ENCODE measurements around the gene SUGP1.

The SUGP1 gene

DNA sequence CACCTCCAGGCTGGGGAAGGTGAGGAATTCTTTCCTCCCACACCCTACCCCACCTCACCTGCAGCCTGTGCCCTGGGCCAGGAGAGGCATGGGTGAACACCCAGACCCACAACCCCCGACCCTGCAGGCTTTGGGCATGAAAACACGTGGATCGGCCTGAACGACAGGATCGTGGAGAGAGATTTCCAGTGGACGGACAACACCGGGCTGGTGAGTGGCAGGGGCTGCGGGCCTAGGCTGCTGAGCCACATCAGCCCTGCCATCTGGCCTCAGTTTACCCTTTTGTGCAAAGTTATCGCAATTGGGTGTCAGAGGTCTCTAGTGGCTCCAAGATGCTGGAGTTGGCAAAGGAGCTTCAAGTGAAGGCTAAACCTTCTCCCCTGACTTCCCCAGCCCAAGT lies 79.8 kb downstream of the SUGP1 start:
- in situ Hi-C loops (cut with HindIII; ENCODE audit: low pct_unique_long_range_greater_than_20kb, low sequenced_read_pairs): no loop called here
- DNase-seq (ENCODE audit: low read depth in 1 of 2, low spot score in 1 of 2): no peak
- no peak for TF ChIP-seq JUND (IDR thresholded peaks at IDR 0.05; ENCODE audit: low read depth)

DNA sequence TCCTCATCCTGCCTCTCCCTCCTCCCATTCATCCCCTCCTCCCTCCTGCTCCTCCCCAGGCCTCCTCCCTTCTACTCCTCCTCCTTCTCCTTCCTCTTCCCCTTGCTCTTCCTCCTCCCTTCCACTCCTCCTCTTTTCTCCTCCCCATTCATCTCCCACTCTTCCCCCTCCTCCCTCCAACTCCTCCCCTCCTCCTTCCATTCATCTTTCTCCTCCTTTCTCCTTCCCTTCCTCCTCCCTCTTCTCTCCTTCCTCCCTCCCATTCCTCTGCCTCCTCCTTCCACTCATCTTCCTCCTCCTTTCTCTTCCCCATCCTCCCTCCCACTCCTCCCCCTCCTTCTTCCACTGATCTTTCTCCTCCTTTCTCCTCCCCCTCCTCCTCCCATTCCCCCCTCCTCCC lies 80.6 kb downstream of the SUGP1 start:
- no peak for TF ChIP-seq JUND (IDR thresholded peaks at IDR 0.05; ENCODE audit: low read depth)
- no peak for DNase-seq (ENCODE audit: low read depth in 1 of 2, low spot score in 1 of 2)
- in situ Hi-C loops (cut with HindIII; ENCODE audit: low pct_unique_long_range_greater_than_20kb, low sequenced_read_pairs): no loop called here

DNA sequence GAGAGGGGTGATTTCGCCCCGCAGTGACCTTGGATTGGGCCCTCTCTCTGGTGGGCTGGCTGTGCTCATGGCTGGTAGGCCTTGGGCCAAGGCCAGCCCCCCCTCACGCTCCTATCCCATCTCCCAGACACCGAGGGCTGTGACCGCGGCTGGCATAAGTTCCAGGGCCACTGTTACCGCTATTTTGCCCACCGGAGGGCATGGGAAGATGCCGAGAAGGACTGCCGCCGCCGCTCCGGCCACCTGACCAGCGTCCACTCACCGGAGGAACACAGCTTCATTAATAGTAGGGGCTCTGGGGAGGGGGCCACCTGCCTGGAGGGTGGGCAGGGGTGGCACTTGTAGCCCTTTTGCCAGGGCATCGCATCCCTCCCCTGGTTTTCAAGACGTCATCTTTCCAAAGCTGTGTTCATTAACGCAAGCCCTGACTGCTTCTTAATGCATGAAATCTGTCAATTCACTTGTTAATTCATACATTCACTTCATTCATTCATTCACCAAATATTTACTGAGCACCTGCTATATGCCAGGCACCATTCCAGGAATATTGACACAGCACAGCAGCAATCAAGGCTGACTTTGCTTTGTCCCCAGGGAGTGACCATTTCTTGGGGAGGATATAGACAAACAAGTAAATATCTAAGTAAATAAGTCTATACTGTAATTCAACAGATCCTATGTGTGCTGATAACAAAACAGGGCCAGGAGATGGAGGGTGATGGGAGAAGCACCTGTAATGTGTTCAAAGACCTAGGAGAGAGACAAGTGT lies 82.0 kb downstream of the SUGP1 start:
- in situ Hi-C loops (cut with HindIII; ENCODE audit: low pct_unique_long_range_greater_than_20kb, low sequenced_read_pairs): no loop called here
- no peak for TF ChIP-seq JUND (IDR thresholded peaks at IDR 0.05; ENCODE audit: low read depth)
- no peak for DNase-seq (ENCODE audit: low read depth in 1 of 2, low spot score in 1 of 2)

DNA sequence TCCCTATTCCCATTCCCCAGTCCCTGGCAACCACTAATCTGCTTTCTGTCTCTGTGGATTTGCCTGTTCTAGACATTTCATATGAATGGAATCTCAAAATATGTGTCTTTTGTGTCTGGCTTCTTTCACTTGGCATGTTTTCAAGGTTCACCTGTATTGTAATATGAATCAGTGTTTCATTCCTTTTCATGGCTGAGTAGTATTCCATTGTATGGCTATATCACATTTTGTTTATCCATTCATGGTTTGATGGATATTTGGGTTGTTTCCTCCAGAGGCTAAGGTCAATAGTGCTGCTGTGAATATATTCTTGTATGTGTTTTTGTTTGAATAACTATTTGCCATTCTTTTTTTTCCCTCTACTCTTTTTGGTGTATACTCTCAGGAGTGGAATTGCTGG lies 84.1 kb downstream of the SUGP1 start:
- no peak for TF ChIP-seq JUND (IDR thresholded peaks at IDR 0.05; ENCODE audit: low read depth)
- no peak for DNase-seq (ENCODE audit: low read depth in 1 of 2, low spot score in 1 of 2)
- in situ Hi-C loops (cut with HindIII; ENCODE audit: low pct_unique_long_range_greater_than_20kb, low sequenced_read_pairs): no loop called here

DNA sequence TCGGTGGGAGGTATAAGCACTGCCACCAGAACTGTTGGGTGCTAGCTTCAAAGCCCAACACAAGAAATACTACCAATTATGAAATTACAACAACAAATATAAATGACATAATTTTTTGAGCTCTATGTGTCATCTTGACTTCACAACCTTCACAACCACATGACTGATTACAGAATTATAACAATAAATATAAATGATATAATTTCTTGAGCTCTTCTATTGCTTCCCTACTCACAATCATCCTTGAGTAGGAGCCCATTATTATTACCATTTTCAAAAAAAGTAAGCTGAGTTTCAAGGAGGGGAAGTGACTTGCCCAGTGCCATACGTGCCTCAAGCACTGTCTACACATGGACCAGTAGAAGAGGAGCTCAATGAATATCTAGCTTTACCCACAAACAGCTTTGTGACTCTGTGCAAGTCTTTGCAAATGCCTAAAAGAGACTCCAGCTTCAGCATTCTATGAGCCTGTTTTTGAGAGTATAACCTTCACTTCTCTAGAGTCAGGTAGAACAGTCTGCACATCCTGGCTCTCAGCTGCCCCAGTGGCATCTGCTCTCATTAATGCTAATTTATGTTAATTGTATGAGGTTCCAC lies 86.0 kb downstream of the SUGP1 start:
- no peak for TF ChIP-seq JUND (IDR thresholded peaks at IDR 0.05; ENCODE audit: low read depth)
- DNase-seq (ENCODE audit: low read depth in 1 of 2, low spot score in 1 of 2): no peak
- in situ Hi-C loops (cut with HindIII; ENCODE audit: low pct_unique_long_range_greater_than_20kb, low sequenced_read_pairs): no loop called here

DNA sequence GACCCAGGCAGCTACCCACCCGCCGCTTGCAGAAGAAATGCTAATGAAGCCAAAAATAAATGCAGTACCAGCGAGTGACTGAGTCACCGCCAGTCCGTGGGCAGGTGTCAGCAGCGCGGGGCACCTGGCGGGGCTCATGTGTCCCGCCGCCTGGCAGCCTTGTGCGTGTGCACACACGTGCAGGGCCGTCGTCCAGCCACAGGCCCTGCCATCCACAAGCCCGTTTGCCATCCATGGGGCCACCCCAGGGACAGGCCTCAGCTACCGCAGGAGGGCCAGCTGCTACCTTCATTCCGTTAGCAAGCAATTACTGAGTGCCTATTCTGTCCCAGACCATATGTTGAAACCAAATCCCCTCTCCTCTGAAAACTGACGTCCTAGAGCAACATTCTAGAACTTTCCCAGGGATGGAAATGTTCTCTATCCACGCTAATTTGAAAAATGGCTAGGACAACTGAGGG lies 88.0 kb downstream of the SUGP1 start:
- in situ Hi-C loops (cut with HindIII; ENCODE audit: low pct_unique_long_range_greater_than_20kb, low sequenced_read_pairs): no loop called here
- no peak for TF ChIP-seq JUND (IDR thresholded peaks at IDR 0.05; ENCODE audit: low read depth)
- no peak for DNase-seq (ENCODE audit: low read depth in 1 of 2, low spot score in 1 of 2)

DNA sequence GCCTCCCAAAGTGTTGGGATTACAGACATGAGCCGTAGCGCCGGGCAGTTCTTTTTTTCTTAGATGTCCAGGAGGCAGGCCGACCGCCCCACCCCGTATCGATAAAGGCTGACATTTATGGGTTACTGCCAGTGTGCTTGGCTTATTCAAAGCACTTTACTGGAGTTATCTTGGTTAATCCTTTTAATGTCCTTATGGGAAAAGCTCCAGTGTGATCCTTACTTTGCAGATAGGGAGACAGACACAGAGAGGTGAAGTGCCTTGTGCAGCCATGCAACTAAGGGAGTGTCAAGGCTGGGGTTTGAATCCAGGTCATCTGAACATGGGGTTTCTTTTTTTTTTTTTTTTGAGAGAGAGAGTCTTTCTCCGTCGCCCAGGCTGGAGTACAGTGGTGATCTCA lies 89.3 kb downstream of the SUGP1 start:
- no peak for TF ChIP-seq JUND (IDR thresholded peaks at IDR 0.05; ENCODE audit: low read depth)
- DNase-seq (ENCODE audit: low read depth in 1 of 2, low spot score in 1 of 2): no peak
- in situ Hi-C loops (cut with HindIII; ENCODE audit: low pct_unique_long_range_greater_than_20kb, low sequenced_read_pairs): no loop called here

DNA sequence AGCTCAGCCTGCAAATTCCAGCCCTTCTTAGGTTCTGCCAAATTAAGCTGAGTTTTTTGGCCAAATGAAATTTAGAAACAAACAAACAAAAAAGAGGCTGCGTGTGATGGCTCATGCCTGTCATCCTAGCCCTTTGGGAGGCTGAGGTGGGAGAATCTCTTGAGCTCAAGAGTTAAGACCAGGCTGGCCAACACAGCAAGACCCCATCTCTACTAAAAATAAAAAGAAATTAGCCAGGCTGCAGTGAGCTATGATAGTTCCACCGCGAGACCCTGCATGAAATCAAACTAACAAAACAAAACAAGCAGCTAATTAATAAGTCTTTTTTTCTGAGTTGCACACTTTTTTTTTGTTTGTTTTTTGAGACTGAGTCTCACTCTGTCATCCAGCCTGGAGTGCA lies 90.6 kb downstream of the SUGP1 start:
- no peak for TF ChIP-seq JUND (IDR thresholded peaks at IDR 0.05; ENCODE audit: low read depth)
- in situ Hi-C loops (cut with HindIII; ENCODE audit: low pct_unique_long_range_greater_than_20kb, low sequenced_read_pairs): no loop called here
- no peak for DNase-seq (ENCODE audit: low read depth in 1 of 2, low spot score in 1 of 2)

DNA sequence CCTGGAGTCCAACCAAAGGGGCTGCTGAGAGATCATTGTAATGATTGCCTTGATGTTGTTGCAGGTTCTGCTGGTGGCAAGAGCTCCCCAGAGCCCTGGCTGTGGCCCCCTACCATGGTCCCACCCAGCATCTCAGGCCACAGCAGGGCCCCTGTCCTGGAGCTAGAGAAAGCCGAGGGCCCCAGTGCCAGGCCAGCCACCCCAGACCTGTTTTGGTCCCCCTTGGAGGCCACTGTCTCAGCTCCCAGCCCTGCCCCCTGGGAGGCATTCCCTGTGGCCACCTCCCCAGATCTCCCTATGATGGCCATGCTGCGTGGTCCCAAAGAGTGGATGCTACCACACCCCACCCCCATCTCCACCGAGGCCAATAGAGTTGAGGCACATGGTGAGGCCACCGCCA lies 93.1 kb downstream of the SUGP1 start:
- no peak for DNase-seq (ENCODE audit: low read depth in 1 of 2, low spot score in 1 of 2)
- no peak for TF ChIP-seq JUND (IDR thresholded peaks at IDR 0.05; ENCODE audit: low read depth)
- in situ Hi-C loops (cut with HindIII; ENCODE audit: low pct_unique_long_range_greater_than_20kb, low sequenced_read_pairs): no loop called here

DNA sequence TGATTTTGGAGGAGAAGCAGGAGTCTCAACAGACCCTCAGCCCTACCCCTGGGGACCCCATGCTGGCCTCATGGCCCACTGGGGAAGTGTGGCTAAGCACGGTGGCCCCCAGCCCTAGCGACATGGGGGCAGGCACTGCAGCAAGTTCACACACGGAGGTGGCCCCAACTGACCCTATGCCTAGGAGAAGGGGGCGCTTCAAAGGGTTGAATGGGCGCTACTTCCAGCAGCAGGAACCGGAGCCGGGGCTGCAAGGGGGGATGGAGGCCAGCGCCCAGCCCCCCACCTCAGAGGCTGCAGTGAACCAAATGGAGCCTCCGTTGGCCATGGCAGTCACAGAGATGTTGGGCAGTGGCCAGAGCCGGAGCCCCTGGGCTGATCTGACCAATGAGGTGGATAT lies 93.6 kb downstream of the SUGP1 start:
- TF ChIP-seq JUND (IDR thresholded peaks at IDR 0.05; ENCODE audit: low read depth): no peak
- no peak for DNase-seq (ENCODE audit: low read depth in 1 of 2, low spot score in 1 of 2)
- in situ Hi-C loops (cut with HindIII; ENCODE audit: low pct_unique_long_range_greater_than_20kb, low sequenced_read_pairs): no loop called here

DNA sequence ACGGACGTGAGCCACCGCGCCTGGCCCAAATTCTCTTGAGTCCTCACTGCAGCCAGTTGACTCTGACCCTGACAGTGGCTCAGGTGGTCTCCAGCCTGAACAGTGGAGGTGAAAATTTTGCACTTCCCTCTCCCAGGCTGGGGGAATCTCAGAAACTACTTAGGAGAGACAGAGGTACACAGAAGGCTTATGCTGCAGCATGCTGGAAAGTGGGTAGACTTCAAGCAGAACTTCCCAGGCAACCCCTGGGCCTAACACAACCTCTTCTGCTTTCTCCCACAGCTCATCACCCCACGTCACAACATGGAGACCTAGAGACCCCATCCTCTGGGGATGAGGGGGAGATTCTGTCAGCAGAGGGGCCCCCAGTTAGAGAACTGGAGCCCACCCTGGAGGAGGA lies 94.1 kb downstream of the SUGP1 start:
- DNase-seq (ENCODE audit: low read depth in 1 of 2, low spot score in 1 of 2): no peak
- TF ChIP-seq JUND (IDR thresholded peaks at IDR 0.05; ENCODE audit: low read depth): no peak
- in situ Hi-C loops (cut with HindIII; ENCODE audit: low pct_unique_long_range_greater_than_20kb, low sequenced_read_pairs): no loop called here

All from T47D (cell line).